ENCODE data around the gene NUP214. TPM values are rescaled to one million over a fixed set of nuclear protein-coding genes. Genes with fewer than 3 reads are reported as not detected.
"Not testable (repeated sequence)": the region's sequence is repeated elsewhere in the genome, so short reads cannot be mapped to it uniquely, and the experiment has no call there.

Gene NUP214
- total and polyA plus RNA-seq, 4 donors: 23.5 to 60.7 (median 37.8) TPM

GRCh38 chr9:131114084-131114535 lies 11.3 kb upstream of the NUP214 start:
- ATAC-seq (ENCODE audit: insufficient read depth, low FRiP score) (no peak), DNase-seq (no peak)
- TF ChIP-seq, protein P1, sequence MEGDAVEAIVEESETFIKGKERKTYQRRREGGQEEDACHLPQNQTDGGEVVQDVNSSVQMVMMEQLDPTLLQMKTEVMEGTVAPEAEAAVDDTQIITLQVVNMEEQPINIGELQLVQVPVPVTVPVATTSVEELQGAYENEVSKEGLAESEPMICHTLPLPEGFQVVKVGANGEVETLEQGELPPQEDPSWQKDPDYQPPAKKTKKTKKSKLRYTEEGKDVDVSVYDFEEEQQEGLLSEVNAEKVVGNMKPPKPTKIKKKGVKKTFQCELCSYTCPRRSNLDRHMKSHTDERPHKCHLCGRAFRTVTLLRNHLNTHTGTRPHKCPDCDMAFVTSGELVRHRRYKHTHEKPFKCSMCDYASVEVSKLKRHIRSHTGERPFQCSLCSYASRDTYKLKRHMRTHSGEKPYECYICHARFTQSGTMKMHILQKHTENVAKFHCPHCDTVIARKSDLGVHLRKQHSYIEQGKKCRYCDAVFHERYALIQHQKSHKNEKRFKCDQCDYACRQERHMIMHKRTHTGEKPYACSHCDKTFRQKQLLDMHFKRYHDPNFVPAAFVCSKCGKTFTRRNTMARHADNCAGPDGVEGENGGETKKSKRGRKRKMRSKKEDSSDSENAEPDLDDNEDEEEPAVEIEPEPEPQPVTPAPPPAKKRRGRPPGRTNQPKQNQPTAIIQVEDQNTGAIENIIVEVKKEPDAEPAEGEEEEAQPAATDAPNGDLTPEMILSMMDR (IDR thresholded peaks at IDR 0.05; ENCODE audit: control extremely low read depth, extremely low read depth): no peak
- Histone ChIP-seq H3K36me3 (ENCODE audit: control insufficient read depth in 4 of 4, insufficient read depth in 4 of 4, low read length in 4 of 4) (no peaks in the 10 kb centered on the region), H3K9me3 (ENCODE audit: control insufficient read depth in 4 of 4, insufficient read depth in 3 of 4, low read length in 3 of 4) (no peaks in the 10 kb centered on the region), H3K4me3 (no peak overlapping the region), H3K9ac (ENCODE audit: insufficient read depth in 1 of 2, low read length in 2 of 2) (no peak overlapping the region), H3K4me1 (ENCODE audit: control insufficient read depth in 5 of 5, insufficient read depth in 5 of 5, low read length in 5 of 5) (peaks cover 0 to 3% (median 0%) of the 10 kb centered on the region in 5 donors), H3K27me3 (ENCODE audit: control insufficient read depth in 3 of 3, insufficient read depth in 3 of 3, low read length in 2 of 3) (no peaks in the 10 kb centered on the region), H3K27ac (ENCODE audit: low read depth in 1 of 2, low read length in 1 of 2) (no peak overlapping the region)
- 91% methylated on average over 8 of the region's 8 CpGs for WGBS, 2 donors

DNA sequence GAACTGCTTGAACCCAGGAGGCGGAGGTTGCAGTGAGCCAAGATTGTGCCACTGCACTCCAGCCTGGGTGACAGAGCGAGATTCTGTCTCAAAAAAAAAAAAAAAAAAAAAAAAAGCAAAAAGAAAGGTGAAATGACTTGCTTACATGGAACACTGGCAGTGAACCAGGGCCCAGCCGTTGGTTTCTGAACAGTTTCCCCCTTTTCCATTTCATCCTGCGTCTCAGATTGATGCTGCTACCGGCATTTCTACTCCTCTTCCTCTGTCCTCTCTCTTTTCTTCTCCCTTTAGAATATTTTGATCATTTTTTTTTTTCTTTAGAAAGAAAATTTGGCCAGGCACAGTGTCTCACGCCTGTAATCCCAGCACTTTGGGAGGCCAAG lies 10.0 kb upstream of the NUP214 start:
- H3K27me3 ChIP-seq (ENCODE audit: control insufficient read depth in 3 of 3, insufficient read depth in 3 of 3, low read length in 2 of 3); H3K4me1 ChIP-seq (ENCODE audit: control insufficient read depth in 5 of 5, insufficient read depth in 5 of 5, low read length in 5 of 5); ATAC-seq (ENCODE audit: insufficient read depth, low FRiP score); DNase-seq; H3K27ac ChIP-seq (ENCODE audit: low read depth in 1 of 2, low read length in 1 of 2); H3K9me3 ChIP-seq (ENCODE audit: control insufficient read depth in 4 of 4, insufficient read depth in 3 of 4, low read length in 3 of 4); H3K9ac ChIP-seq (ENCODE audit: insufficient read depth in 1 of 2, low read length in 2 of 2); H3K36me3 ChIP-seq (ENCODE audit: control insufficient read depth in 4 of 4, insufficient read depth in 4 of 4, low read length in 4 of 4); H3K4me3 ChIP-seq: not testable (repeated sequence)
- 87 to 91% methylated on average over 4 to 6 of the region's 6 CpGs for WGBS, 2 donors

DNA sequence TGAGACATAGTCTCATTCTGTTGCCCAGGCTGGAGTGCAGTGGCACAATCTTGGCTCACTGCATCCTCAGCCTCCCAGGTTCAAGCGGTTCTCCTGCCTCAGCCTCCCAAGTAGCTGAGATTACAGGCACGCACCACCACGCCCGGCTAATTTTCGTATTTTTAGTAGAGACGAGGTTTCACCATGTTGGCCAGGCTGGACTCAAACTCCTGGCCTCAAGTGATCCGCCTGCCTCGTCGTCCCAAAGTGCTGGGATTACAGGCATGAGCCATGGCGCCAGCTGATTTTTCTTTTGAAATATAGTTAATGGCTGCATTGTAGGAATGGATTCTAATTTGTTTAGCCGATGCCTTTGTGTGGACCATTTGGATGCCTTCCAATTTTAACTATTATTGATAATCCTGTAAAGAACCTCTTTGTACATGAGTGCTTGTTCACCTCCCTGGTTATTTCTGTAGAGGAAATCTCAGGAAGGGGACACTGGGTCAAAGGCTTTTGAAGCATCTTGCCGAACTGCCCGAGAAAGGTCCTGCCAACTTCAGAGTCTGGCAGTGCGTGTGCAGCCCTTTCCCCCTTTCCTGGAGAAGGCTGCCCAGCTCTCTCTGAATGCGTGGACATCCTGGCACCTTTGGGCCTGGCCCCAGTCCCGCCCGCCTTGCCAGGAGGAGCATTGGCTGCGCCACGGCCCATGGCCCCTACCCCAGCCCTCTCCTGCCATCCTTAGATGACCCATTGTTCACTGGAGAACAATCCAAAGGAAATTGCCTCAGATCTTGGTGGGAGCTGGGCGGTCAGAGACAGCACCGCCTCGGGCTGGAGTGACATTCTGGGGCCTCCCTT lies 8.9 kb upstream of the NUP214 start:
- no peak overlapping the region for H3K9ac ChIP-seq (ENCODE audit: insufficient read depth in 1 of 2, low read length in 2 of 2)
- TF ChIP-seq, protein P1 (IDR thresholded peaks at IDR 0.05; ENCODE audit: control extremely low read depth, extremely low read depth): no peak
- DNase-seq (no peak), ATAC-seq (ENCODE audit: insufficient read depth, low FRiP score) (peak; percentile 2)
- no peaks in the 10 kb centered on the region for H3K36me3 ChIP-seq (ENCODE audit: control insufficient read depth in 4 of 4, insufficient read depth in 4 of 4, low read length in 4 of 4)
- H3K27ac ChIP-seq (ENCODE audit: low read depth in 1 of 2, low read length in 1 of 2): peak overlapping the region; percentile 40 to 48
- H3K4me1 ChIP-seq (ENCODE audit: control insufficient read depth in 5 of 5, insufficient read depth in 5 of 5, low read length in 5 of 5): peaks cover 0 to 3% (median 0%) of the 10 kb centered on the region in 5 donors
- H3K4me3 ChIP-seq: no peak overlapping the region
- H3K27me3 ChIP-seq (ENCODE audit: control insufficient read depth in 3 of 3, insufficient read depth in 3 of 3, low read length in 2 of 3): no peaks in the 10 kb centered on the region
- H3K9me3 ChIP-seq (ENCODE audit: control insufficient read depth in 4 of 4, insufficient read depth in 3 of 4, low read length in 3 of 4): no peaks in the 10 kb centered on the region
- WGBS, 2 donors: 66 to 67% methylated on average over 22 of the region's 22 CpGs

DNA sequence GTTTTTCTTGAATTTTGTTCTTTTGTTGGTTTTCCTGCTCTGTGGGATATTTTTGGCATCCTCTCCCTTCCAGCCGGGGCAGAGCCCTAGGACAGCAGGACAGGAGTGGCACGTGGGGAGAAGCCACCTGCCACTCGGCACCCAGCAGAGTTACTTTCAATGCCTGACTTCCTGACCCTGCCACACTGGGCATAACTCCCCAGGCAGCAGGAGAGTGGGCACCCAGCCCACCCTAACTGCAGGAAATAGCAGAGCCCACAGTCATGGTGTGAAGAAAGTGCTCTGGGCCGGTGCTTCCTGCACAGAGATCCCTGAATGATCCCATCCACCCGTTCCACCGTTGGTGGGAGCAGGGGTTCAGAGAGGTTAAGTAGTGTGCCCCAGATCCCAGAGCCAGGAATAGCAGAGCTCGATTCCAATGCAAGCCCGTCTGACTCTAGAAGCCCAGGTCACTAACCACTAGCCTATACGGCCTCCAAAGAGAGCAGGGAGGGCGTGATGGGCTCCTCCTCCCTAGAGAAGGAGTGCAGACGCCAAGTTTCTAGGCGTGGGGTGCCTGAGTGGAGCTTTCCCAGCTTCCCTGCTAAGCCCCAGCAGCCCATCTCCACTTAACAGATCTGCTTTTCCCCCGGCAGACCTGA lies 8.1 kb upstream of the NUP214 start:
- Histone ChIP-seq H3K27ac (ENCODE audit: low read depth in 1 of 2, low read length in 1 of 2) (peak overlapping the region; percentile 10 to 56), H3K4me1 (ENCODE audit: control insufficient read depth in 5 of 5, insufficient read depth in 5 of 5, low read length in 5 of 5) (peaks cover 0 to 3% (median 0%) of the 10 kb centered on the region in 5 donors), H3K4me3 (no peak overlapping the region), H3K9ac (ENCODE audit: insufficient read depth in 1 of 2, low read length in 2 of 2) (no peak overlapping the region), H3K9me3 (ENCODE audit: control insufficient read depth in 4 of 4, insufficient read depth in 3 of 4, low read length in 3 of 4) (no peaks in the 10 kb centered on the region), H3K27me3 (ENCODE audit: control insufficient read depth in 3 of 3, insufficient read depth in 3 of 3, low read length in 2 of 3) (no peaks in the 10 kb centered on the region), H3K36me3 (ENCODE audit: control insufficient read depth in 4 of 4, insufficient read depth in 4 of 4, low read length in 4 of 4) (no peaks in the 10 kb centered on the region)
- DNase-seq: no peak
- TF ChIP-seq, protein P1 (IDR thresholded peaks at IDR 0.05; ENCODE audit: control extremely low read depth, extremely low read depth): no peak
- ATAC-seq (ENCODE audit: insufficient read depth, low FRiP score): peak; percentile 16
- 30 to 42% methylated on average over 13 of the region's 13 CpGs for WGBS, 2 donors

All from lung (tissue), 12 donors.